Cerebellar cortex (tissue), 1 donor: ENCODE measurements around the gene MCM3AP.
"Not testable (repeated sequence)": the region's sequence is repeated elsewhere in the genome, so short reads cannot be mapped to it uniquely, and the experiment has no call there.

Source experiments
- DNase-seq: peaks from one replicate; pipeline ENCODE4 v3.0.0-alpha.2; 2015; ENCODE audit warnings: low spot score

Gene MCM3AP

DNA sequence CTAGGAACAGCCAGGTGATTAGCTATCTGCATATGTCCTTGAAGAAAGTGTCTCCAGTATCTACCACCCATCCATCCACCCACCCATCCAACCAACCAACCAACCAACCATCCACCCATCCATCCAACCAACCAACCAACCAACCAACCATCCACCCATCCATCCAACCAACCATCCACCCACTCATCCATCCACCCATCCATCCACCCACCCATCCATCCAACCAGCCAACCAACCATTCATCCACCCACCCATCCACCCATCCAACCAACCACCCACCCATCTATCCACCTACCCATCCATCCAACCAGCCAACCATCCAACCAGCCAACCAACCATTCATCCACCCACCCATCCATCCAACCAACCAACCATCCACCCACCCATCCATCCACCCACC is 26.2 kb upstream of the MCM3AP start:
- DNase-seq, result no peak

DNA sequence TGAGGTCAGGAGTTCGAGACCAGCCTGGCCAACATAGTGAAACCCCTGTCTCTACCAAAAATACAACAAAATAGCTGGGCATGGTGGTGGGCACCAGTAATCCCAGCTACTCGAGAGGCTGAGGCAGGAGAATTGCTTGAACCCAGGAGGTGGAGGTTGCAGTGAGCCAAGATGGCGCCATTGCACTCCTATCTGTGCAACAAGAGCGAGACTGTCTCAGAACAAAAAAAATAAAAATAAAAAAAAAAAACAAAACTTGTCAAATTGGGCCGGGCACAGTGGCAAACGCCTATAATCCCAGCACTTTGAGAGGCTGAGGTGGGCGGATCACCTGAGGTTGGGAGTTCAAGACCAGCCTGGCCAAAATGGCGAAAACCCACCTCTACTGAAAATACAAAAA is 24.8 kb upstream of the MCM3AP start:
- not testable (repeated sequence) for DNase-seq

DNA sequence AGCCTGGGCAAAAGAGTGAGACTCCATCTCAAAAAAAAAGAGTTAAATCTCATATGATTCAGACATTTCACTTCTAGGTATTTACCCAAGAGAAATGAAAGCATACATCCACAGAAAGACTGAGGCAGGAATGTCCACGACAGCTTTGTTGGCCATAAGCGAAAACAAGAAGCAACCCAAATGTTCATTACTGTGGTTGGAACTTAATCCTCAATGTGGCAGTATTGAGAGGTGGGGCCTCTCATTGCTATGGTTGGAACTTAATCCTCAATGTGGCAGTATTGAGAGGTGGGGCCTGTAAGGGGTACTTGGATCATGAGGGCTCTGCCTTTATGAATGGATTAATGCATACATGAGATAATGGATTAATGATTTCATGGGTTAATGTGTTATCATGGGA is 23.0 kb upstream of the MCM3AP start:
- DNase-seq, result no peak

DNA sequence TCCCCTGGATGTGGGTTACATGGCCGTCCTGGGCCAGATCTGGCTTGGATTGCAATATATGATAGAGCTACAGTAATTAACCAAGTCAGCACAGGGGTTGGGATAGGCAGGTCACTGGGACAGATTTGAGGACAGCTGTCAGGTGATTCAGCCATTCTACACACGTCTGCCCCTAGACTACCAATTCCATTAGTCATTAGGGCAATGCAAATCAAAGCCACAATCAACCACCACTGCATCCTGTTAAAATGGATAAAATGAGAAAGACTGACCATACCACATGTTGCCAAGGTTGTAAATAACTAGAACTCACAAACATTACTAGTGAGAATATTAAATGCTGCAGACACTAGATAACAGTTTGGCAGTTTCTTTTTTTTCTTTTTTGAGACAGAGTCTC is 22.2 kb upstream of the MCM3AP start:
- DNase-seq, result no peak

DNA sequence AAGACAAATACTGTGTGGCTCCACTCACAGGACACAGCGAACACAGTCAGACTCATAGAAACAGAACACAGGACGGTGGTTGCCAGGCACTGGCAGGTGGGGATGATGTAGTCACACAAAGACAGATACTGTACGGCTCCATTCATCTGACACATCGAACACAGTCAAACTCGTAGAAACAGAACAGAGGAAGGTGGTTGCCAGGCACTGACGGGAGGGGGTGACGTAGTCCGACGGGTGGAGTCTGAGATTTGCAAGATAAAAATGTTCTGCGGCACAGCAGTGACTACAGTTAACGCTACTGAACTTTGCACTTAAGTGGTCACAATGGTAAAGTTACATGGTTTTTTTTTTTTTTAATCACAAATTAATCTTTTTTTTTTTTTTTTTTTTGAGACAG is 19.5 kb upstream of the MCM3AP start:
- DNase-seq, result no peak

DNA sequence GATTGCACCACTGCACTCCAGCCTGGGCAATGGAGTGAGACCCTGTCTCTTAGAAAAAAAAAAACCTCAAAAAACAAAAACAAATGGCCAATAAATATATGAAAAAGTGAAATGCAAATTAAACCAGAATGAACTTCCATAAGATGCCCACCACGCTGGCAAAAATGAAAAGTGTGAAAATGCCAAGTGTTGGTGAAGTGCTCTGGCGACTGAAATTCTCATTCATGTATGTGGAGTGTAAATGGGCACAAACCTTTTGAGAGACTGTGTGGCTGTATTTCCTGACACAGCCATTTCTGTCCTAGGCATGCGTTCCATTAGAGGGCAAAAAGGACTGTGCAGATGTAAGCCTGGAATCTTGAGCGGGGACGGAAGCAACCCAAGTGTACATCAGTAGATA is 19.0 kb upstream of the MCM3AP start:
- DNase-seq, result no peak

DNA sequence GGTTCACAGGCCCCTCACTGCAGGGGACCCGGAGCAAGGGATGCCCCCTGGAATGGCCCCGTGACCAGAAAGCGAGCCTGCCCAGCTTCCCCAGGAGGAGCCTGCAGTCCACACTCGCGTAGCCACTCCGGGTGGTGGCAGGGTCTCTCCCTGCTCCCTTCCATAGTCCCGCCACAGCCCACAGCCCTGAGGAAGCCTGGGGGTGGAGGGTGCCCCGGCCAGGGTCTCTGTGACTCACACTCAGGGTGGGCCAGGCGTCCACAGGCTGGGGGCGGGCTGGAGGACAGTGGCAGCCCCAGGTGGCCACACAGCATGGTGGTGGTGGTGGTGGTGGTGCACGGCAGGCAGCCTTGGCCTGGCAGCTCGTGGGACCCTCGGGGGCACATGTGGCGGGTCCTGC is 16.3 kb upstream of the MCM3AP start:
- DNase-seq, result no peak

DNA sequence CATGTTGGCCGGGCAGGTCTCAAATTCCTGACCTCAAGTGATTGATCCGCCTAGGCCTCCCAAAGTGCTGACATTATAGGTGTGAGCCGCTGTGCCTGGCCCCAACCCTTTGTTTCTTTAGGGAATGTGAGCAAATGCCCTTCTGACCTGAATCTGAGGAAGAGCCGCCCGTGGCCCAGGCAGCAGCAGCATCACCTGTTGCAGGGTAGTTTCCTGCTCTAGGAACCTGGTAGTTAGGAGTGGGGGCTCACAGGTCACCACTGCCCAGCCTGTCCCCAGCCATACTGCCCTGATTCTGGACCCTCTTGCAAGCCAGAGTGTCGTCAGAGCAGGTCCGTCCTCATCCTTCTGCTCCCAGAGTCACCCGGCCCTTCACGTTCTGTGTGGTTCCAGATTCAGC is 13.8 kb upstream of the MCM3AP start:
- no peak for DNase-seq

DNA sequence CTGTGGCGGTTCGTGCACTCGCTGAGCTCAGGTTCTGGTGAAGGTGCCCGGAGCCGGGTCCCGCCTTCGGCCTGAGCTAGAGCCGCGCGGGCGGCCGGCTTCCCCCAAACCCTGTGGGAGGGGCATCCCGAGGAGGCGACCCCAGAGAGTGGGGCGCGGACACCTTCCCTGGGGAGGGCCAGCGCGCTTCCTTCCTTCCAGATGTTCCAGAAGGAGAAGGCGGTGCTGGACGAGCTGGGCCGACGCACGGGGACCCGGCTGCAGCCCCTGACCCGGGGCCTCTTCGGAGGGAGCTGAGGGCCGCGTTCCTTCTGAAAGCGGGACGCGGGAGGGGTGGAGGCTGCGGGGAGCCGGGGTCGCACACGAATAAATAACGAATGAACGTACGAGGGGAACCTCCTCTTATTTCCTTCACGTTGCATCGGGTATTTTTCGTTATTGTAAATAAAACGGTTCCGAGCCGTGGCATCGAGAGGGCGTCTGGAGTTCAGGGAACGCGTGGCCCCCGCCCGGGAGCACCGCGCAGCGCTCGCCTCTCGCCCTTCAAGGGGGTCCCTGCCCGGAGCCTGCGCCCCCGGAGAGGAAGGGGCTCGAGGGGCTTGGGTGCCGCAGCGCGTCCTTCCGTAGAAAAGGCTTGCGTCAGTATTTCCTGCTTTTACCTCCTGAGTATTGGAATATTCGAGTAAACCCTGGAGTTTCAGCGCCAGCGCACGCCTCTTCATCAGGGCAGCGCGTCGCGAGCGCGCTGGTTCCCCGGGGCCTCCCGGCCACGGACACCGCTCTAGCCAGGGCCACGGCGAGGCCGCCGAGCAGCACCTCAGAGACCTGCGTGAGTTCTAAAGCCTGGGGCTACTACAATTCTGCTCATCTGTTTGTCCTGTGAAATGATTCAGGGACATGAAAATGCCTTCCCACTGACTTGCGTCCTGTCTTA is 12.2 kb upstream of the MCM3AP start:
- DNase-seq, result no peak

DNA sequence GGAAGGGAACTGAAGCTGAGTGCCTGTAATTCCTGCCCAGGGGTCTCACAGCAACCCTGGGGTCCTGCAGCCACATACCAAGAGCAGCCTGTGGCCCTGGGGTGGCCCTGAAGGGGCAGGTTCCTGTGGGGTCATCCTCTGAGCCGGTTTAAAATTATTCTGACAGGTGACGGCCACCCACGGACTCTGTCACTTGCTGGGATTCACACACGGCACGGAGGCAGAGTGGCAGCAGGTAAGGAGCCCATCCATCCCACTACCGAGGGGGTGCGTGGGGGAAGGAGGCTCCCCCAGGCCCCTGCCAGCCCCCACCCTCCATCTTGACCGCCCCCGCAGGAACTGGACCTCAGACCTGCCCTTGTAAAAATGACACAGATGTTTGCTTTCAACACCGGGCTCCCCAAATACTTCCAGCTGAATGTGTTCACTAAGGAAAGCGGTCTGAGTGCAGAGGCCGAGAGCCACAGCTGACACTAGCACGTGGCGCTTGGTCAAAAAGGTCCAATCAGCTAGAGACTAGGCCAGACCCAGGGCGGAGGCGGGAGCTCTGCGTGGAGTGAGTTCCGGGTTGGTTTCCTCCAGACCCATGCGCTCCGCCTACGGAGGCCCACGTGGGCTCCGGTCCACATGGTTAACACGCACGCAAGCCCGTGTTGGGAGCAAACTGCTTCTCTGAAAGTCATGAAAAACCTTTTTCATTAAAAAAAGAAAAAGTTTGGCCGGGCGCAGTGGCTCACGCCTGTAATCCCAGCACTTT is 10.8 kb upstream of the MCM3AP start:
- no peak for DNase-seq

DNA sequence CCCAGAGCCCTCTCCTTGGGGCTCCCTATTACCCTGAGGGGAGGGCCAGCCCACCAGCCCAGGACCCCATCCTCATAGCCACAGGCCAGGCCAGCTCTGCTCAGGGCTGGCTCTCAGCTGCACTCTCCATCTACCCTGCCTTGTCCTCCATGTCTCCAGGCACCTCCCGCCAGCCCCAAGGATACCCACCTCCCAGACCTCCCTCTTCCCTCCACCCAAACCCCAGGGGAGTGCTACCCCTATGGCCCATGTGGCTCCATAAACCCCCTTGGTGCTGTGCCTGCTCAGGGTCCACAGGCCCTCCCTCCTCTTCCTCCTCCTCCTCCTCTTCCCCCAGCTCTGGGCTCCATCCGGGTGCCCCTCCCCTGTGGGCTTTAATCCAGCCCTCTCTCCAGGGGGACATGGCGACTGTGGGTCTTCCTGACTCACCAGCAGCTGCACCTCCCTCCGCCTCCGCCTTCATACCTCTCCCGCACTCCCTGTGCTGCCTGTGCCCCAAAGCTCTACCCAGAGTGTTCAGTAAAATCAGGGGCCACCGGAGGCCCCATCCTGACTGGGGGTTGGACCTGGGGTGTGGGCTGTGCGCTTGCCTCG is 9.9 kb upstream of the MCM3AP start:
- DNase-seq, result no peak

DNA sequence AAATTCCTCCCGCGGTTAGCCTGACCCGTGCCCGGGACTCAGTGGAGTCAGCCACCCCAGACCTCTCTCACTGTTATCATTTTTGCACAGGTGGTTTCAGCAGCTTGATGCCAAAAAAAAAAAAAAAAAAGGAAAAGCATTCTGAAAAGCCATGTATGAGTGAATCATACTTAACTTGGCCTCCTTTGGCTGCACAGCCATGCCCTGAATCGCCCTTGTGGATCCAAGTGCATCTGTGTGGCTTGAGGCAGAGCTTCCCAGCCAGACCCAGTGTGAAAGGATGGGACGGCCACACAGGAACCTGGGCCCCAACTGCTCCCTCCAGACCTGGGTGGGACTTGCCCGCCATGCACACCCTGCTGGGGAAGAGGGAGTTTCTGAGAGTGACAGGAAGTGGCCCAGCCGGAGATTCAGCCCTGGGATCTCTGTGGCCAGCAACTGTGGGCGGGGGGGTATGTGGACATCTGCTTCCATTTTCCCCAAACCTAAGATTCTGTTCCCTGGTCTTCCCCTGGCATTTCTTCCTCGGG is 9.3 kb upstream of the MCM3AP start:
- DNase-seq, result no peak

DNA sequence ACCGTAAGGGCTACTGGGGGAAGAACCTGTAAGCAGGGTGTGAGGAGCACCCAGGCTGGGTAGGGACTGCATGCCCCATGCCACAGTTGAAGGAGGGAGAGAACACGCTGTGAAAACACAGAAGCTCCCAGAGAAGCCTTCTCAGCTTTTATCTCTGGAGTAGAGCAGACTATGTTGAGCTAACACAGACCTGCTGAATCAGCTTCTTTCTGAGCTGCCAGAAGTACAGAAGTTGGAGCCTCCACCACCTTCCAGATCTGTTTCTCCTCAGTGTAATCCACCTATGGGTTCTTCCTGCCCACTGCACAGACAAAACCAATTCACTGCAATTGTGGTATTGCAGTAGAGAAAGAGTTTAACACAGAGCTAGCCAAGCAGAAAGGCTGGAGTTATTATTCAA is 6.2 kb upstream of the MCM3AP start:
- no peak for DNase-seq

DNA sequence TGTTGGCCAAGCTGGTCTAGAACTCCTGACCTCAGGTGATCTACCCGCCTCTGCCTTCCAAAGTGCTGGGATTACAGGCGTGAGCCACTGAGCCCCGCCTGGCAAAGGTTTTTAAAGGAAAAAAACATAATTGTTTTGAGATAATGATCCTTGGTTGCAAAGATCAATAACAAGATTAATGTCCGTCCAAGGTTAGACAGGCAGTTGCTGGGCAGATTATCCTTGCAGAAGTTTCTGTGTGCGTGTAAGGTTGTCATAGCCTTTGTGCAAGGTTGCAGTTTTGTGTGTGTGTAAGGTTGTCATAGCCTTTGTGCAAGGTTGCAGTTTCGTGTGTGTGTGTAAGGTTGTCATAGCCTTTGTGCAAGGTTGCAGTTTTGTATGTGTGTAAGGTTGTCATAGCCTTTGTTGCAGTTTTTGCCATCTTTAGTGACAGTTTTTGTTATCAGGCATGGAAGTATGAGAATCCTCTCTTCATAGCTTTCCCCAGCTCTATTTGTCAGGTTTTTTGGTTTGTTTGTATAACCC is 4.3 kb upstream of the MCM3AP start:
- DNase-seq, result no peak

DNA sequence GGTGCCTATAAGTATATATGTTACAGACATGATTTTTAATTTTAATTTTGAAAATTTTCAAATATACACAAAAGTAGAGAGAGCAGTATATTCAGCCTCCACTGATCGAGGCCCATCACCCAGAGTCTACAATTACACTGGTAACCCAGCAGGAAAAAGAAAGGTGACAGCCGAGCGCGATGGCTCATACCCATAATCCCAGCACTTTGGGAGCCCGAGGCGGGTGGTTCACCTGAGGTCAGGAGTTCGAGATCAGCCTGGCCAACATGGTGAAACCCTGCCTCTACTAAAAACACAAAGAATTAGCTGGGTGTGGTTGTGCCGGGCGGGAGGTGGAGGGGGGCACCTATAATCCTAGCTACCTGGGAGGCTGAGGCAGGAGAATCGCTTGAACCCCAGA is 2.1 kb upstream of the MCM3AP start:
- DNase-seq, result no peak

DNA sequence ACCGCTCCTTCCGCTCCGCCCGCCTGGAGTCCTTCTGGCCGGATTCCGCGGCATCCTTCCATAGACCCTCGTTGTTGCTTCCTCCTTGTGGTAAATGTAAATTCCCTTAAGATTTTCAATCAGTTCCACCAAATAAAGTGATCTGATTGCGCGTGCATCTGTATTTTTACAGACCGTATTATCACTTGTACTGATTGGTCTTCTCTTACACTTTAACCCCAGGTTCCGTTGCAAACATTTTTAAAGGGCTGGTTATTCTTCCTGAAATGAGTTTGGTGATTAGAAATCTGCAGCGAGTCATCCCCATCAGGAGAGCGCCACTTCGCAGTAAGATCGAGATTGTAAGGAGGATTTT is 1.2 kb upstream of the MCM3AP start:
- no peak for DNase-seq

DNA sequence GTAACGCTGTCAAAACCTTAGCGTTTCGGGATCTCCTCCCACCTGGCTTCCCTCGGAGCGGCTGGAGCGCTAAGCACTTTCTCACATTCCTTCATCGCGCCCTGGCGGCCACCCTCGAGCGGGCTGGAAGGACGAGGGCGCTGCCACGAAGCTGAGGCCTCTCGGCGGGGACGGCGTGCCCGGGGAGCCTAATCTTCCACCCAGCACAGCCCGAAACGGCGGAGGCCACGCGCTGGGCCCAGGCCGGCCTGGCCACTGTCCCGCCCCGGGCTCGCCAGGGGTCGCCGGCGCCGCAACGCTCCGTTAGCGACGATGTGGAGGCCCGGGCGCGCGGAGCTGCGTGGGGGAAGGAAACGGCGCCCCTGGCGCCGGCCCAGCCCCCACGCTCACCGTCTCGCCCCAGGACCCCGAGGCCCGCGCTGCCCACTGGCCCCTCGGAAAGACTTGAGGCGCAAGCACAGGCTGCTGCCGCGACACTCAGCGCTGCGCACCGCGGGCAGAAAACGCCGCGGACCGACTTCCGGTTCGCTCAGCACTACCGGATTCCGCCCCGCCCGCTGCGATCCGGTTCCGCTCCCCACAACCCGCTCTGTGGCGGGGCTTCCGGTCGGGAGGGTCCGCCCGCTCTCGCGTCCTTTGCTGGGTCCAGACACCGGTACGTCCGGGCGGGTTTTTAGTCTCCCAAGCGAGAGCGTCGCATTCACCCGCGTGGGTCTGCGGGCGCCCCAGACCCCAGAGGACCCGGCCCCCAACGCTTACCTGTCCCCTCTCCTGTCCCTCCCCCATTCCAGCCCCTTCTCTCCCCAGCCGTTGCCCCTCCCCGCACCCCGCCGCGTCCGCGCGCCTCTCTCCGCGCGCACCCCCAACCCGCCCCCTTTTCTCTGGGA is 593 bp upstream of the MCM3AP start, which contains the start of gene YBEY:
YBEY (plus strand) TSS at position 582 of the 887 bp plus-strand sequence. CDS start 572 bp downstream, outside the sequence.
- DNase-seq, result peak; percentile 90

DNA sequence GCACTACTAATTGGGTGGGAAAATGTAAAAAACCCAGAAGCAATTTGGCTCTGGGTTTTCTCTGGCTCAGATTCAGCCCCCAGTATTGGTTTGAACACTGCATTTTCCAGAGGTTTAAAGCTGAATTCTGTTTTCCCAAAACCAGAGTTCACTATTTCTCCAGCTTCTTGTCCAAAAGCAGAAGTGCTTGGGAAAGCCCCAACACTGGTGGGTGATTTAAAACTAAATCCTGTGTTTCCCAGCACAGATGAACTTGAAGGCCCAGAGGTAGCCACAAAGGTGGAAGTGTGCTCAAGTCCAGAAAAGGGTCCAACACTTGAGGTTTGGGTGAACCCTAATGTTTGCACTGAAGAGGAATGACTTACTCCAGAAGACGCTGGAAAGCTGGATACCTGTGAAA is 678 bp downstream of the MCM3AP start:
- no peak for DNase-seq

DNA sequence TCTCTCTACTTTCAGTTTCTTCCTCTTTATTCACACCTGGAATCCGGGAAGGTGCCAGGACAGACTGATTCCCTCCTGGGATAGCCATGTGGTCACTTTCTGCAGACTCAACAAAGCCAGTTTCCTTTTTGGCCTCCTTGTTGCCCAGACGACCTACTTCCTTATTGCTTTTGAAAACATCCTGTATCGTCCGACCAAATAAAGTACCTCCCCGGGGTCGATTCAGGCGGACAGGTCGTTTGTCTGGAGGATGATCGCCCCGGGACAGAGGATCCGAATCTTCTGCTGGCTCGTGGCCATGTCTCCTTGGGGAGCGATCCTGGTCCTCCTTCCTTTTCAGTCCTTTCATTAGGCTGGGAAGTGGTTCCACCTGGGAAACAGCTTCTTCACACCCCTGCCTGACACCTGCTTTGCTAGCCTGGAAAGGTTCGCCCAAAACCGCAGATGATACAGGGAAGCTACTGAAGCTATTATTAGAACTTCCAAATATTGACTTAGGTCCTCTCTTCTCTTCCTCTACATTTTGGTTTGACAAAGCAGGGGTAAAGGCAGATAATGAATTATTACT is 1.2 kb downstream of the MCM3AP start:
- no peak for DNase-seq

DNA sequence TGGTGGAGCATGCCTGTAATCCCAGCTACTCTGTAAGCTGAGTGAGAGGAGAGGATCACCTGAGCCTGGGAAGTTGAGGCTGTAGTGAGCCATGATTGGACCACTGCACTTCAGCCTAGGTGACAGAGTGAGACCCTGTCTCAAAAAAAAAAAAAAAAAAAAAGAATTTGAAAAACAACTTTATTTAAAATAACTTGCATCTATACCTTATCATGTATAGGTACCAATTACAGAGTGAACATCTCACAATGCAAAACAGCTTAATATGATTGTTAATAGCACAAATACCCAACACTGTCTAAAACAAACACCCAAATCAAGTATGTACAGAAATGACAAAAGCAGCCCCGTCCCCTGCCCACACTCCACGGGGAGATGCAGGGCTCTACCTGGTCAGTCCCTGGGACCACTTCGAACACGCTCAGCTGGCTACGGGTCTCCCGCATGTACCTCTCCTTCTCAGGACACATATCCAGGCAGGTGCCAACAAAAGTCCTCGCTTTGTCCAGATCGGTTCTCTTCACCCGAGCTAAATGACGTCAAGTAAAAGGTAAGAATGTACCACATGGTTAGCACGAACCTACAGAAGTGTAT is 10.5 kb downstream of the MCM3AP start:
- no peak for DNase-seq

DNA sequence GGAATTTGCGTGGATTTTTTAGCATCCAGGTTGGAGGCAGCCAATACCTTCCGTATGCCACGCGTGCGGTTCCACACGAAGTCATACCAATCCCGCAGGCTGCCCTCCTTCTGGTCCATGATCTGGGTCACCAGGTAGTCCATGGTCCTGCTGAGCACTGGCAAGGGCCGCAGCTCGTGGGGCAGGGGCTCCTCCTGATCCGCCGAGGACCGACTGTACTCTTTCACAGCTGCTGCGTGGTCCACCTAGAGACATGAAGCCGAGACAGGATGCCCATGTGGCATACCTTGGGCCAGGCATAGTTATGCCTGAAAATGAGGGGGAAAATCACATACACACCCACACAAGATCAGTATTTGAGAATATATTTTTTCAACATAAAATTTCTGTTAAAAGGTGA is 12.1 kb downstream of the MCM3AP start:
- no peak for DNase-seq
